Hepatocyte (in vitro differentiated cells): ENCODE results near the gene FAM167B.

Experiments used
- CTCF ChIP-seq: fragments of 200-600 bp; sonication (generic); IDR thresholded peaks from 2 replicates; pipeline ENCODE4 v1.5.1; 2016; ENCODE audit warnings: antibody characterized with exemption, mild to moderate bottlenecking; ENCODE audit not compliant: poor library complexity
- EZH2 ChIP-seq: fragments of 200-600 bp; sonication (generic); IDR thresholded peaks from 2 replicates; pipeline ENCODE4 v1.6.1; 2016; ENCODE audit warnings: antibody characterized with exemption, mild to moderate bottlenecking, borderline replicate concordance

GRCh38 chr1:32223683-32224082, 23.3 kb upstream of the FAM167B start:
- no peak for TF ChIP-seq CTCF
- no peak for TF ChIP-seq EZH2
